Measurements from ENCODE around the gene CENPK. TPM values are rescaled to one million over a fixed set of nuclear protein-coding genes. Genes with fewer than 3 reads are reported as not detected.

CENPK gene
- total RNA-seq, 1 donor from 2014 or later, result 134 TPM

DNA sequence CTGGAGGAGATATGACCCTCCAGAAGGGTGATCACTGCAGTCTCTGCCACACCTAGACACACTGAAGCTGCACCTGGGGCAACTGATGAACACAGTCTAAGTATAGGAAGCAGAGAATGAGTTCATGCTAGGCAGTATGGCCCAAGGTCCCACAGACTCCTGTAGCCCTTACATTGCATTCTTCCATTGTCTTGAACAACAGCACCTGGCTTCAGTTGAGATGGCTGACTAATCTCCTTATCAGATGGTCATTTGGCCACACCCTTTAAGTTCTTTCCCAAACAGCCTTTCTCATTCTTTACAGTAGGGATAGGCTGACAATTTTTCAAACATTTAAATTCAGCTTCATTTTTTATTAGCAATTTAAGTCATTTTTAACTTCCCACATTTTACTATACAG lies 23.1 kb downstream of the CENPK start:
- no peaks in the 10 kb centered on the region for H3K4me1 ChIP-seq
- H2AFZ ChIP-seq (replicated peaks), result no peak overlapping the region
- Mint-ChIP-seq H3K27ac (no peak overlapping the region), H3K4me1 (no peaks in the 10 kb centered on the region), H3K9me3 (no peaks in the 10 kb centered on the region), H3K4me3 (no peak overlapping the region), H3K27me3 (ENCODE audit: insufficient read depth, low read depth) (no peaks in the 10 kb centered on the region), H3K36me3 (peaks cover 18% of the 10 kb centered on the region)
- no peak overlapping the region for H3K4me3 ChIP-seq
- no peaks in the 10 kb centered on the region for H3K27me3 ChIP-seq
- peaks cover 13% of the 10 kb centered on the region for H3K36me3 ChIP-seq
- H3K79me2 ChIP-seq (ENCODE audit: low read depth), result no peaks in the 10 kb centered on the region
- H3F3A ChIP-seq (ENCODE audit: low read depth), result no peaks in the 10 kb centered on the region
- no peak for DNase-seq (ENCODE audit: low spot score)
- no peaks in the 10 kb centered on the region for H4K20me1 ChIP-seq (ENCODE audit: low read depth)
- H3K4me2 ChIP-seq, result no peak overlapping the region
- no peak overlapping the region for H3K27ac ChIP-seq
- no peak overlapping the region for H3K9ac ChIP-seq
- no peaks in the 10 kb centered on the region for H3K9me3 ChIP-seq (ENCODE audit: low read depth)
- TF ChIP-seq EZH2 (IDR thresholded peaks at IDR 0.05), result no peak
- TF ChIP-seq EZH2phosphoT487 (IDR thresholded peaks at IDR 0.05), result no peak
- TF ChIP-seq, protein P1, sequence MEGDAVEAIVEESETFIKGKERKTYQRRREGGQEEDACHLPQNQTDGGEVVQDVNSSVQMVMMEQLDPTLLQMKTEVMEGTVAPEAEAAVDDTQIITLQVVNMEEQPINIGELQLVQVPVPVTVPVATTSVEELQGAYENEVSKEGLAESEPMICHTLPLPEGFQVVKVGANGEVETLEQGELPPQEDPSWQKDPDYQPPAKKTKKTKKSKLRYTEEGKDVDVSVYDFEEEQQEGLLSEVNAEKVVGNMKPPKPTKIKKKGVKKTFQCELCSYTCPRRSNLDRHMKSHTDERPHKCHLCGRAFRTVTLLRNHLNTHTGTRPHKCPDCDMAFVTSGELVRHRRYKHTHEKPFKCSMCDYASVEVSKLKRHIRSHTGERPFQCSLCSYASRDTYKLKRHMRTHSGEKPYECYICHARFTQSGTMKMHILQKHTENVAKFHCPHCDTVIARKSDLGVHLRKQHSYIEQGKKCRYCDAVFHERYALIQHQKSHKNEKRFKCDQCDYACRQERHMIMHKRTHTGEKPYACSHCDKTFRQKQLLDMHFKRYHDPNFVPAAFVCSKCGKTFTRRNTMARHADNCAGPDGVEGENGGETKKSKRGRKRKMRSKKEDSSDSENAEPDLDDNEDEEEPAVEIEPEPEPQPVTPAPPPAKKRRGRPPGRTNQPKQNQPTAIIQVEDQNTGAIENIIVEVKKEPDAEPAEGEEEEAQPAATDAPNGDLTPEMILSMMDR (IDR thresholded peaks at IDR 0.05), result no peak

DNA sequence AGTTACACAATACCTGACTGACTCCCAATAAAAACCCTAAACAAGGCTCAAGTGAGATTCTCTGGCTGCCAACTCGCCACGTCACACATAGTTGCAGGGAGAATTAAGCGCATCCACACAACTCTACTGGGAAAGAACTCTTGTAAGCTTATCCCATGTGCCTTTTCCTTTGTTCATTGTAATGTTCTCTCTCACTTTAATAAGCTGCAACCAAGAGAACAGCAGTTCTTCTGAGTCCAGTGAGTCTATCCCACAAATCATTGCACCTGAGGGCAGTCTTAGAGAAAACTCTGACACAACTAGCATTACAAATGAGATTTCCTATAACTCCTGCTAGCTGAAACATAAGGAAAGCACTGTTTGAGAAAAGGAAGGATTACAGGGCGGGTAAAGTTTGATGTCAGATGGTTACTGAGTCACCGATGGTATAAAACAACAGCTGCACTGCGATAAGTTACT lies 27.4 kb downstream of the CENPK start:
- H3K27ac ChIP-seq, result no peak overlapping the region
- no peak for DNase-seq (ENCODE audit: low spot score)
- no peaks in the 10 kb centered on the region for H3K79me2 ChIP-seq (ENCODE audit: low read depth)
- no peaks in the 10 kb centered on the region for H3K27me3 ChIP-seq
- no peaks in the 10 kb centered on the region for H3F3A ChIP-seq (ENCODE audit: low read depth)
- H3K36me3 Mint-ChIP-seq, result peaks cover 4% of the 10 kb centered on the region
- no peak for TF ChIP-seq EZH2phosphoT487 (IDR thresholded peaks at IDR 0.05)
- TF ChIP-seq EZH2 (IDR thresholded peaks at IDR 0.05), result no peak
- no peak overlapping the region for H3K27ac Mint-ChIP-seq
- no peaks in the 10 kb centered on the region for H3K36me3 ChIP-seq
- no peaks in the 10 kb centered on the region for H4K20me1 ChIP-seq (ENCODE audit: low read depth)
- no peak overlapping the region for H3K4me3 Mint-ChIP-seq
- H3K4me3 ChIP-seq, result no peak overlapping the region
- no peaks in the 10 kb centered on the region for H3K4me1 ChIP-seq
- no peaks in the 10 kb centered on the region for H3K27me3 Mint-ChIP-seq (ENCODE audit: insufficient read depth, low read depth)
- no peak overlapping the region for H3K9ac ChIP-seq
- no peaks in the 10 kb centered on the region for H3K9me3 ChIP-seq (ENCODE audit: low read depth)
- no peak overlapping the region for H2AFZ ChIP-seq (replicated peaks)
- H3K4me2 ChIP-seq, result no peak overlapping the region
- H3K9me3 Mint-ChIP-seq, result no peaks in the 10 kb centered on the region
- no peaks in the 10 kb centered on the region for H3K4me1 Mint-ChIP-seq

DNA sequence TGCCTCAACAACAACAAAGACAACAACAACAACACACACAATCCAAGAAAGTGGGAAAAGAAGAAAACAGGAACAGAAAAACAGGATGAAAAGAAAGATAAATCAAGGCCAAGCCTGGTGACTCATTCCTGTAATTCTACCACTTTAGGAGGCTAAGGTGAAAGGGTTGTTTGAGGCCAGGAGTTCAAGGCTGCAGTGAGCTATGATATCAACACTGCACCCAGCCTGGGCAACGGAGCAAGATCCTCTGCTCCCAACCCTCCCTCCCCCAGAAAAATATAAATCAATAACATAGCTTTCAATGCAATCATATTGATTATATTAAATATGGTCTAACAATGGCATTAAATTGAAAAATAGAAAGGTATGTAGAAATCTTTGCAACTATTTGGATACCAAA lies 32.1 kb downstream of the CENPK start:
- Histone ChIP-seq H3F3A (ENCODE audit: low read depth) (no peaks in the 10 kb centered on the region), H3K27me3 (no peaks in the 10 kb centered on the region), H3K4me2 (no peak overlapping the region), H3K27ac (no peak overlapping the region), H3K9ac (no peak overlapping the region), H2AFZ (replicated peaks) (no peak overlapping the region), H3K36me3 (no peaks in the 10 kb centered on the region), H3K4me3 (no peak overlapping the region), H3K9me3 (ENCODE audit: low read depth) (no peaks in the 10 kb centered on the region), H3K79me2 (ENCODE audit: low read depth) (no peaks in the 10 kb centered on the region), H4K20me1 (ENCODE audit: low read depth) (no peaks in the 10 kb centered on the region), H3K4me1 (no peaks in the 10 kb centered on the region)
- DNase-seq (ENCODE audit: low spot score), result no peak
- Mint-ChIP-seq H3K9me3 (no peaks in the 10 kb centered on the region), H3K4me1 (no peaks in the 10 kb centered on the region), H3K36me3 (peaks cover 3% of the 10 kb centered on the region), H3K4me3 (no peak overlapping the region), H3K27ac (no peak overlapping the region), H3K27me3 (ENCODE audit: insufficient read depth, low read depth) (no peaks in the 10 kb centered on the region)
- TF ChIP-seq, protein P1 (IDR thresholded peaks at IDR 0.05), result no peak
- TF ChIP-seq EZH2 (IDR thresholded peaks at IDR 0.05), result no peak
- no peak for TF ChIP-seq EZH2phosphoT487 (IDR thresholded peaks at IDR 0.05)

DNA sequence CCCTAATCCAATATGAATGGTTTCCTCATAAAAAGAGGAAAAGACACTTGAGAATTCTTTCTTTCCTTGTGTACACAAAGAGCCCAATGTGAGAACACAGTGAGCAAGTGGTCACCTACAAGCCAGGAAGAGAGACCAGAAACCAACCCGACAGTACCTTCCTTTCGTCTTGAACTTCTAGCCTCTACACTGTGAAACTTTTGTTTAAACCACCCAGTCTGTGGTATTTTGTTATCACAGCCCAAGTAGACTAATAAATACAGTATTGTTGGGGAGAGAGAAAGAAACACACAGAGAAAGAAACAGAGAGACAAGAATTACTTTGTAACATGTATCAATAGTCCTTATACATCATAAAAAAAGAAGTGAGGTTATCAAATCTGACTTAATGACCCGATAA lies 37.2 kb downstream of the CENPK start:
- TF ChIP-seq EZH2 (IDR thresholded peaks at IDR 0.05), result no peak
- peaks cover 3% of the 10 kb centered on the region for H3K36me3 Mint-ChIP-seq
- H3K4me1 Mint-ChIP-seq, result no peaks in the 10 kb centered on the region
- H3K79me2 ChIP-seq (ENCODE audit: low read depth), result no peaks in the 10 kb centered on the region
- no peaks in the 10 kb centered on the region for H3K9me3 Mint-ChIP-seq
- H3K27me3 Mint-ChIP-seq (ENCODE audit: insufficient read depth, low read depth), result peaks cover 3% of the 10 kb centered on the region
- H3K4me2 ChIP-seq, result no peak overlapping the region
- no peaks in the 10 kb centered on the region for H3K9me3 ChIP-seq (ENCODE audit: low read depth)
- no peak overlapping the region for H3K9ac ChIP-seq
- H3K36me3 ChIP-seq, result peaks cover 3% of the 10 kb centered on the region
- no peak overlapping the region for H2AFZ ChIP-seq (replicated peaks)
- no peak overlapping the region for H3K27ac Mint-ChIP-seq
- H4K20me1 ChIP-seq (ENCODE audit: low read depth), result no peaks in the 10 kb centered on the region
- H3K27me3 ChIP-seq, result no peaks in the 10 kb centered on the region
- H3K4me3 Mint-ChIP-seq, result no peak overlapping the region
- no peaks in the 10 kb centered on the region for H3K4me1 ChIP-seq
- no peak for DNase-seq (ENCODE audit: low spot score)
- H3K27ac ChIP-seq, result no peak overlapping the region
- H3K4me3 ChIP-seq, result no peak overlapping the region
- H3F3A ChIP-seq (ENCODE audit: low read depth), result no peaks in the 10 kb centered on the region

All from neural progenitor cell (in vitro differentiated cells).